GM18517 (cell line): Measurements from ENCODE around the gene MYO5A.
A peak's percentile ranks its signal among the peaks of the same experiment; 100 is the strongest.

Source experiments
- ATAC-seq: cut with Tn5 transposase; IDR thresholded peaks from one replicate; pipeline ENCODE4 v1.9.1; 2021; ENCODE audit warnings: mild to moderate bottlenecking, moderate library complexity; ENCODE audit not compliant: unreplicated experiment

MYO5A gene

GRCh38 chr15:52276256-52276770, 252.4 kb downstream of the MYO5A start:
- no peak for ATAC-seq

- ATAC-seq = no peak
Measured at GRCh38 chr15:52263563-52264282, 265.0 kb downstream of the MYO5A start.

- ATAC-seq = no peak
Measured at GRCh38 chr15:52262364-52262763, 266.3 kb downstream of the MYO5A start.

GRCh38 chr15:52261498-52262242, 267.0 kb downstream of the MYO5A start:
- peak; percentile 100 for ATAC-seq

DNA sequence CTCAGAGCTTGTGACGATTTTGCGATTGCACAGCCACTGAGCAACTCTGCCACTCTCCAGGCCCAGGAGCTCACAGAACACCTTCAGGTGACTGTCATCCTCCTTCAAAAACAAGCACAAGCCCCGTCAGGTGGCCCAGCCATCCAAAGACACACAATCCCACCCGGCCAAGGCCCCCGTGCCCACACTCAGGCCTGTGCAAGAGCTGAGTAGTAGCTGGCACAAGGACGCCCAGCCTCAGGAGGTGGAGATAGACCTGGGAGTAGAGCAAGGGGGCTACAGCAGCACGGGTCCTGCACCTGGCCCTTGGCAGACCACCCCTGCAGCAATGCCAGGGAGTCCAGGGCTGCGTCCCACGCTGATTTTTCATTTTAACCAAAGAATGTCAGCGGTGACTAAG, 267.7 kb downstream of the MYO5A start:
- no peak for ATAC-seq

- ATAC-seq = no peak
Measured at GRCh38 chr15:52259503-52259902, 269.2 kb downstream of the MYO5A start.

GRCh38 chr15:52258461-52258860, 270.2 kb downstream of the MYO5A start:
- no peak for ATAC-seq

DNA sequence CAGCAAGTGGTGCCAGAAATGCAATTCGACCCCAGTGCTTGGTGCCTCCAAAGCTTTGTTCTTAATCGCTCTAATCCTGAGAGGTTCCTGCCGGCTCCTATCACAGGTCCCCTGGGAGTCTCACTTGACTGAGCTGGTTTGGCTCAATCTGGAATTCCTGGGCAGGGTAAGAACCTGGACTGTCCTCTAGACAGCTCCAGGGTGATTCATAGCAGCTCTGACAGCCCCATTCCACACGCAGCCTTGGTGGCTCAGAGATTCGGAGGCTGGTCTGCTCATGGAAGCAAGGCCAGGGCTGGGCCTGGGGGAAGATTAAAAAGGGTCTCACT, 271.0 kb downstream of the MYO5A start:
- no peak for ATAC-seq
